Activated naive CD4-positive, alpha-beta T cell treated with anti-CD3 and anti-CD28 coated beads, Interleukin-2, amount 10 ng/mL, durations not matched to agents 7 days and 5 days (primary cell): ENCODE data around the gene CBFB.
"Not testable (repeated sequence)": the region's sequence is repeated elsewhere in the genome, so short reads cannot be mapped to it uniquely, and the experiment has no call there.

Experiments used
- CTCF ChIA-PET: fragments of 350-600 bp; sonication (Branson Sonifier 250); formaldehyde crosslinking; loops from one replicate; lab custom pipeline; 2021; ENCODE audit warnings: antibody characterized with exemption; lab: Charles Lee
- DNase-seq: peaks from one replicate; pipeline ENCODE4 v3.0.0-alpha.2; 2020
- H3K27ac Mint-ChIP-seq: one replicate; pipeline ENCODE4 v1.8.0; 2021; ENCODE audit warnings: mild to moderate bottlenecking, moderate library complexity, mixed read lengths
- H3K27me3 Mint-ChIP-seq: one replicate; pipeline ENCODE4 v1.8.0; 2021; ENCODE audit warnings: mild to moderate bottlenecking, mixed read lengths
- H3K36me3 Mint-ChIP-seq: one replicate; pipeline ENCODE4 v1.8.0; 2021; ENCODE audit warnings: mixed read lengths
- H3K4me1 Mint-ChIP-seq: one replicate; pipeline ENCODE4 v1.8.0; 2021; ENCODE audit warnings: mixed read lengths
- H3K4me3 Mint-ChIP-seq: one replicate; pipeline ENCODE4 v1.8.0; 2021; ENCODE audit warnings: mild to moderate bottlenecking, moderate library complexity, mixed read lengths
- H3K9me3 Mint-ChIP-seq: one replicate; pipeline ENCODE4 v1.8.0; 2021; ENCODE audit warnings: mixed read lengths

CBFB gene

DNA sequence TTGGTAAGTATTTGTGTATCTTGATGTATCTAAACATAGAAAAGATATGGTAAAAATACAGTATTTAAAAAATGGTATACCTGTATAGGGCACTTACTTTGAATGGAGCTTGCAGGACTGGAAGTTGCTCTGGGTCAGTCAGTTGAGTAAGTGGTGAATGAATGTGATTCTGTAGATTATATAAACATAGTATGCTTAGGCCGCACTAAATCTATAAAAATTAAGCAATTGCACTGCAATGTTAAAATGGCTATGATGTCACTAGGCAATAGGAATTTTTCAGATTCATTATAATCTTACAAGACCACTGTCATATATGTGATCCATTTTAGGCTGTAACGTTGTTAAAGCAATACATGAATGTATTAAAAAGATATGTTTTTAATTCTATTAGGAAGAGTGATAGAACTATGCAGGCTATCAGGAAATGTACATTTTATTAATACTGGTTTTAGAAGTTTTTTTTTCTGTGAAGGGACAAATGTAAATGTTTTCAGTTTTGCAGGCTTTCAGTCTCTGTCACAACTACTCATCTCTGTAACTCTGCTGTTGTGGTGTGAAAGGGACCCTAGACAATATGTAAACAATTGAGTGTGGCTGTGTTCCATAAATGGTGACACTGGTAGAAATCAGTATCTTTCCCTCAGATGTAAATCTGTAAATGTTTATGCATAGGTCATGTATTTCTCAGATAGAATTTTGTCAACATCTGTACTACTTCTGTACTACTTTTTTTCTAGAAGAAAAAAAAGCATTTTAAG, 10.5 kb downstream of the CBFB start:
- CTCF ChIA-PET, result interaction anchor here (0.6 to 1.0 kb wide), 2 partner anchors 12 to 21 kb away, joined by 3 read pairs; no protein-coding TSS in a partner anchor
- Mint-ChIP-seq H3K4me3 (no peak overlapping the region), H3K36me3 (peaks cover 56% of the 10 kb centered on the region), H3K27me3 (no peaks in the 10 kb centered on the region), H3K27ac (no peak overlapping the region), H3K9me3 (no peaks in the 10 kb centered on the region), H3K4me1 (peaks cover 53% of the 10 kb centered on the region)
- DNase-seq, result no peak

- no peak for DNase-seq
- Mint-ChIP-seq H3K4me3 (no peak overlapping the region), H3K9me3 (no peaks in the 10 kb centered on the region), H3K27me3 (no peaks in the 10 kb centered on the region), H3K36me3 (peaks cover 52% of the 10 kb centered on the region), H3K4me1 (peaks cover 45% of the 10 kb centered on the region), H3K27ac (no peak overlapping the region)
- CTCF ChIA-PET, result interaction anchor here (1.0 kb wide), 1 partner anchor 22 kb away, joined by 3 read pairs; no protein-coding TSS in a partner anchor
Measured at GRCh38 chr16:67040166-67040565, 11.2 kb downstream of the CBFB start.

DNA sequence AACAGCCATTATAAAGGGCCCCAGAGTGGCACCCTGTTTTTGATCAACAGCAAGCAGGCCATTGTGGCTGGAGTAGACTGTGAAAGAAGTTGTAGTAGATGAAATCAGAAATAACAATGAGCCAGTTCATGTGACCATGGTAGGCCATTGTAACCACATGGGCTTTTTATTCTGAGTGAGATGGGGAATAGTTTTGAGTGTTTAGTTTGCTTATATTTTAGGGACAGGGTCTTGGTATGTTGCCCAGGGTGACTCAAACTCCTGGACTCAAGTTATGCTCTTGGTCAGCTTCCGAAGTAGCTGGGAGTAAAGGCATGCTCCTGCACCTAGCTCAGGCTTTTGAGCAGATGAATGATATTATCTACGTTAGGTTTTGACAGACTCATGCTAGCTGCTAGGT, 12.0 kb downstream of the CBFB start:
- H3K4me3 Mint-ChIP-seq, result no peak overlapping the region
- no peaks in the 10 kb centered on the region for H3K9me3 Mint-ChIP-seq
- DNase-seq, result no peak
- no peaks in the 10 kb centered on the region for H3K27me3 Mint-ChIP-seq
- peaks cover 39% of the 10 kb centered on the region for H3K4me1 Mint-ChIP-seq
- peaks cover 50% of the 10 kb centered on the region for H3K36me3 Mint-ChIP-seq
- CTCF ChIA-PET, result interaction anchor here (1.4 kb wide), 1 partner anchor 10 kb away, joined by 4 read pairs; no protein-coding TSS in a partner anchor
- no peak overlapping the region for H3K27ac Mint-ChIP-seq

DNA sequence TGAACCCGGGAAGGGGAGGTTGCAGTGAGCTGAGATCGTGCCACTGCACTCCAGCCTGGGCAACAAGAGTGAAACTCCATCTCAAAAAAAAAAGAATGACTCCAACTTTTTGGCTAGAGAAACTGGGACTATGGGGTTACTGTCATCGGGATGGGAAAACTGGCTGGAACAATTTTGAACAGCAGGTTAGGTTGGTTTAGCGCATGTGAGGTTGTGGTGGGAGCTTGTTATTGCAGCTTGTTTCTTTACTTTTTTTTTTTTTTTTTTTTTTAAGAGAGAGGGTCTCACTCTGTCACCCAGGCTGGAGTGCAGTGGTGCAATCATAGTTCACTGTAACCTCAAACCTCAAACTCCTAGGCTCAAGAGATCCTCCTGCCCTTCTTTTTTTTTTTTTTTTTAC, 12.6 kb downstream of the CBFB start:
- H3K27me3 Mint-ChIP-seq, H3K4me3 Mint-ChIP-seq: not testable (repeated sequence)
- CTCF ChIA-PET, result interaction anchor here (0.7 to 1.4 kb wide), 3 partner anchors 10 to 94 kb away, joined by 3 to 5 read pairs (median 4); no protein-coding TSS in a partner anchor

GRCh38 chr16:67043420-67043819, 14.5 kb downstream of the CBFB start:
- DNase-seq, result no peak
- CTCF ChIA-PET, result interaction anchor here (1.0 to 1.7 kb wide), 4 partner anchors 10 to 28 kb away, joined by 3 to 4 read pairs (median 3); no protein-coding TSS in a partner anchor
- Mint-ChIP-seq H3K27ac (no peak overlapping the region), H3K36me3 (peaks cover 54% of the 10 kb centered on the region), H3K27me3 (no peaks in the 10 kb centered on the region), H3K9me3 (no peaks in the 10 kb centered on the region), H3K4me1 (peaks cover 40% of the 10 kb centered on the region), H3K4me3 (no peak overlapping the region)

More for the DNA sequence above, 12.6 kb downstream of the CBFB start:
- H3K9me3 Mint-ChIP-seq, H3K27ac Mint-ChIP-seq, DNase-seq: not testable (repeated sequence)
- Mint-ChIP-seq H3K36me3 (peaks cover 49% of the 10 kb centered on the region), H3K4me1 (peaks cover 36% of the 10 kb centered on the region)

- Mint-ChIP-seq H3K4me1 (peaks cover 50% of the 10 kb centered on the region), H3K4me3 (no peak overlapping the region), H3K9me3 (no peaks in the 10 kb centered on the region), H3K36me3 (peaks cover 30% of the 10 kb centered on the region), H3K27me3 (no peaks in the 10 kb centered on the region), H3K27ac (no peak overlapping the region)
- no peak for DNase-seq
- CTCF ChIA-PET, result no interaction called here
Measured at GRCh38 chr16:67050796-67051195, 21.8 kb downstream of the CBFB start.

GRCh38 chr16:67052399-67052798, 23.4 kb downstream of the CBFB start:
- Mint-ChIP-seq H3K4me3 (peak overlapping the region; percentile 52), H3K36me3 (peaks cover 27% of the 10 kb centered on the region)

GRCh38 chr16:67053767-67054334, 24.9 kb downstream of the CBFB start:
- Mint-ChIP-seq H3K4me3 (peak overlapping the region; percentile 52), H3K36me3 (peaks cover 31% of the 10 kb centered on the region), H3K4me1 (peaks cover 56% of the 10 kb centered on the region), H3K9me3 (no peaks in the 10 kb centered on the region), H3K27ac (peak overlapping the region; percentile 90), H3K27me3 (no peaks in the 10 kb centered on the region)
- DNase-seq, result no peak
- CTCF ChIA-PET, result interaction anchor here (0.7 to 1.5 kb wide), 4 partner anchors 10 to 101 kb away, joined by 3 to 8 read pairs (median 4); no protein-coding TSS in a partner anchor

More at GRCh38 chr16:67052399-67052798, 23.4 kb downstream of the CBFB start:
- peak overlapping the region; percentile 90 for H3K27ac Mint-ChIP-seq
- CTCF ChIA-PET, result interaction anchor here (1.2 to 1.5 kb wide), 2 partner anchors 22 to 34 kb away, joined by 3 to 8 read pairs; no protein-coding TSS in a partner anchor
- H3K27me3 Mint-ChIP-seq, result no peaks in the 10 kb centered on the region
- no peaks in the 10 kb centered on the region for H3K9me3 Mint-ChIP-seq
- peaks cover 49% of the 10 kb centered on the region for H3K4me1 Mint-ChIP-seq
- DNase-seq, result no peak

- Mint-ChIP-seq H3K4me3 (peak overlapping the region; percentile 52), H3K36me3 (peaks cover 39% of the 10 kb centered on the region), H3K9me3 (no peaks in the 10 kb centered on the region), H3K27me3 (no peaks in the 10 kb centered on the region), H3K27ac (peak overlapping the region; percentile 90), H3K4me1 (peaks cover 60% of the 10 kb centered on the region)
- CTCF ChIA-PET, result interaction anchor here (0.9 to 1.5 kb wide), 4 partner anchors 37 to 100 kb away, joined by 3 read pairs; no protein-coding TSS in a partner anchor
- no peak for DNase-seq
Measured at GRCh38 chr16:67054901-67055300, 26.0 kb downstream of the CBFB start.

GRCh38 chr16:67055712-67056487, 27.0 kb downstream of the CBFB start:
- no peaks in the 10 kb centered on the region for H3K9me3 Mint-ChIP-seq
- peak overlapping the region; percentile 82 for H3K27ac Mint-ChIP-seq
- CTCF ChIA-PET, result interaction anchor here (0.9 to 1.5 kb wide), 3 partner anchors 10 to 99 kb away, joined by 3 read pairs; no protein-coding TSS in a partner anchor
- H3K4me3 Mint-ChIP-seq, result no peak overlapping the region
- H3K36me3 Mint-ChIP-seq, result peaks cover 48% of the 10 kb centered on the region
- peaks cover 57% of the 10 kb centered on the region for H3K4me1 Mint-ChIP-seq
- H3K27me3 Mint-ChIP-seq, result no peaks in the 10 kb centered on the region
- DNase-seq, result no peak

- Mint-ChIP-seq H3K27me3 (no peaks in the 10 kb centered on the region), H3K27ac (peak overlapping the region; percentile 8), H3K4me1 (peaks cover 26% of the 10 kb centered on the region), H3K36me3 (peaks cover 46% of the 10 kb centered on the region), H3K4me3 (no peak overlapping the region), H3K9me3 (no peaks in the 10 kb centered on the region)
- no peak for DNase-seq
- CTCF ChIA-PET, result interaction anchor here (1.2 kb wide), 1 partner anchor 92 kb away, joined by 4 read pairs; no protein-coding TSS in a partner anchor
Measured at GRCh38 chr16:67063008-67063407, 34.1 kb downstream of the CBFB start.

DNA sequence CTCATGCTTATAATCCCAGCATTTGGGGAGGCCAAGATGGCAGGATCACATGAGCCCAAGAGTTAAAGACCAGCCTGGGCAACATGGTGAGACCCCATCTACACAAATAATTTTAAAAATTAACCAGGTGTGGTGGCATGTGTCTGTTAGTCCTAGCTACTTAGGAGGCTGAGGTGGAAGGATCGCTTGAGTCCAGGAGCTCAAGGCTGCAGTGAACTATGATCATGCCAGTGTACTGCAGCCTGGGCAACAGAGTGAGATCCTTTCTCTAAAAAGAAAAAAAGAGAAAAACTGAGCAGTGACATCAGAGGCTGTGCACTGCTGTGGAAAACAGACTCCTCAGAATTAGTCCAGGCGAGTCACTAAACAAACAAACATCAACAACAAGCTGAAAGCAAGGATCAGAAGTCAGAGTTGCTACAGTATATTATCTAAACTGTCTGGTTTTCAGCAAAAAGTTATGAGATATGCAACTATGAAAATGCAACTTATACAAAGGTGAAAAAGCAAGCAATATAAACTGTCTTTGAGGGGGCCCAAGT, 39.3 kb downstream of the CBFB start:
- Mint-ChIP-seq H3K4me3 (no peak overlapping the region), H3K27me3 (no peaks in the 10 kb centered on the region), H3K36me3 (peaks cover 41% of the 10 kb centered on the region), H3K9me3 (no peaks in the 10 kb centered on the region), H3K4me1 (peaks cover 3% of the 10 kb centered on the region), H3K27ac (peak overlapping the region; percentile 21)
- no peak for DNase-seq
- CTCF ChIA-PET, result no interaction called here

- Mint-ChIP-seq H3K27me3 (no peaks in the 10 kb centered on the region), H3K9me3 (no peaks in the 10 kb centered on the region), H3K27ac (no peak overlapping the region), H3K4me1 (no peaks in the 10 kb centered on the region), H3K4me3 (no peak overlapping the region), H3K36me3 (peaks cover 50% of the 10 kb centered on the region)
- DNase-seq, result no peak
- CTCF ChIA-PET, result interaction anchor here (0.6 kb wide), 1 partner anchor 28 kb away, joined by 3 read pairs; no protein-coding TSS in a partner anchor
Measured at GRCh38 chr16:67071476-67072048, 42.6 kb downstream of the CBFB start.
